ENCODE results near the gene MYO3A.
"Not testable (repeated sequence)": the region's sequence is repeated elsewhere in the genome, so short reads cannot be mapped to it uniquely, and the experiment has no call there.

MYO3A gene

GRCh38 chr10:25988583-25988982, 54.6 kb downstream of the MYO3A start:
- no peak for DNase-seq

DNA sequence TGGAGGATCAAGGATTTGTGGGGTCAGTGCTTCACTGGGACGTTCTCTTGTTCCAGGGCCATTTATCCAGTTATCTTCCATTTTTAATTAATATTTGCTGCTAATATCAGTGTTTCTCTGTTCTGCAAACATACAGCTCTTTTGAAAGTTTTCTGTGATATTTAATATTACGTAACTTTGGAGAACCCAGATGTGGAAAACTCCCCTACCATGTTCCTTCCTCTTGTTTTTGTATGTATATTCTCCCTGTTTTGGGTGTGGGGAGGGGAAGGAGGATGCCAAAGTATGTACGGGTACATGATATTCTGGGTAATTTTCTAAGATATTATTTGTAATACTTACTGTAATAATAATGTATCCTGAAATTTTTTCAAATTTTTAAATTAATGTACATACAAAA, 55.9 kb downstream of the MYO3A start:
- no peak for DNase-seq

- DNase-seq: no peak
These were observed 65.4 kb downstream of the MYO3A start for GRCh38 chr10:25999295-25999981.

GRCh38 chr10:26000971-26001370, 66.9 kb downstream of the MYO3A start:
- no peak for DNase-seq

DNA sequence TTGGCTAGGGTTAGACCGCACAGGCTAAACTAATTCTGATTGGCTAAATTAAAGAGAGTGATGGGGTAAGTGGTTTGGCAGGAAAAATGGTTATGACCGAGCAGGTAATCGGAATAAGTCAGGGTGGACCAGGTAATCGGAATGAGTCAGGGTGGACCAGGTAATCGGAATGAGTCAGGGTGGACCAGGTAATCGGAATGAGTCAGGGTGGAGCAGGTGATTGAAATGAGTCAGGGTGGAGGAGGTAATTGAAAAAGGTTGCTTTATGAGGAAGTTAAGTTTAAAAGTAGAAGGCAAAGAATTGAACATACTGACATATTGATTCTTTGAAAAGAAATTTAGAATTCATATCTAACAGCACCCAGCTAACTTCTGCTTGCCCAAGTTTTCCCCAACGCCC, 68.4 kb downstream of the MYO3A start:
- not testable (repeated sequence) for DNase-seq

- DNase-seq: no peak
These were observed 81.1 kb downstream of the MYO3A start for GRCh38 chr10:26015092-26015491.

DNA sequence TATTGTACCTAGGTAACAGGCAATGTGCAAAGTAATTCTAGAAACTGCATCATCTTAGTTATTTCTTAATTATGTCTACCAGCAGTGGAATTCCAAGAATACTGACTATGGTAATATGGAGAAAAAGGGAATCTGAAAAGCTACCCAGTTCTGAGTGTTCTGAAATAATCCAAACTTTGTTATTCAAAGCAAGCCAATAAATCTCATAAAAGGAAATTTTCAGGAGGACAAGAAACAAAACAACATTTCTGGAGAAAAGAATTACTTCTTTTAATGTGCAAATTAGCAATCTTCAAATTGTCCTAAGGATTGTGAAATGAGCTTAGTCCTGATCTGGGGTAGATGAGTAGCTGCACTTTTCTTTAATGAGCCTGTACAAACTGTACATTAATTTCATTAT, 88.8 kb downstream of the MYO3A start:
- no peak for DNase-seq

DNA sequence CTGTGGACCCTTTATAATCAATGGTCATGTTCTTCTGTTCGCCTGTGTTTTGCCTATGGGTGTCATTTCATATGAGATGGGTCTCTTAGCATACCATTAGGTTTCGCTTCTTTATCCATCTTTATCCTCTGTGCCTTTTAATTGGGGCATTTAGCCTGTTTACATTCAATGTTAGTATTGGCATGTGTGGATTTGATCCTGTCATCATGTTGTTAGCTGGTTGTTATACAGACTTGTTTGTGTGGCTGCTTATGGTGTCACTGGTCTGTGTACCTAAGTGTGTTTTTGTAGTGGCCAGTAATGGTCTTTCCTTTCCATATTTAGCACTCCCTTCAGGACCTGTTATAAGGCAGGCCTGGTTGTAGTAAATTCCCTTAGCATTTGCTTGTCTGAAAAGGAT, 90.3 kb downstream of the MYO3A start:
- DNase-seq: no peak

DNA sequence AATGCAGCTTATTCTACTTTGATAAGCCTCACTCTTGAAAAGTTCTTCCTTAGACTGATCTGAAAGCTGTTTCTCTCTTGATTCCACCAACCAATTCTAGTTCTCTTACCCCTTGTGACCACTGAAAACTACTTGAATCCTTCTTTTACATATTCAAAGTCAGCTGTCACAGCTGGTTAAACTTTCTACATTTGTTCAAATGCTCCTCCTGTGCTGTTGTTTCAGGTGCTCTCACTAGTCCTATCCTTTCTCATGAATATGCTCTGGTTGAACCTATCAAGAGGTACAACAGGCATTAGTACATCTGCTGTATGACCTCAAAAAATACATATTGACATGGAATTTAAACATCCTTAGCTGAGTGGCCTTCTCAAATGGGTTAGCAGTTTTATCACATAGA, 91.5 kb downstream of the MYO3A start:
- no peak for DNase-seq

GRCh38 chr10:26029858-26030257, 95.8 kb downstream of the MYO3A start:
- DNase-seq: no peak

- DNase-seq: no peak
These were observed 97.3 kb downstream of the MYO3A start for GRCh38 chr10:26031300-26031699.

- no peak for DNase-seq
These were observed 109.4 kb downstream of the MYO3A start for GRCh38 chr10:26043469-26043868.

DNA sequence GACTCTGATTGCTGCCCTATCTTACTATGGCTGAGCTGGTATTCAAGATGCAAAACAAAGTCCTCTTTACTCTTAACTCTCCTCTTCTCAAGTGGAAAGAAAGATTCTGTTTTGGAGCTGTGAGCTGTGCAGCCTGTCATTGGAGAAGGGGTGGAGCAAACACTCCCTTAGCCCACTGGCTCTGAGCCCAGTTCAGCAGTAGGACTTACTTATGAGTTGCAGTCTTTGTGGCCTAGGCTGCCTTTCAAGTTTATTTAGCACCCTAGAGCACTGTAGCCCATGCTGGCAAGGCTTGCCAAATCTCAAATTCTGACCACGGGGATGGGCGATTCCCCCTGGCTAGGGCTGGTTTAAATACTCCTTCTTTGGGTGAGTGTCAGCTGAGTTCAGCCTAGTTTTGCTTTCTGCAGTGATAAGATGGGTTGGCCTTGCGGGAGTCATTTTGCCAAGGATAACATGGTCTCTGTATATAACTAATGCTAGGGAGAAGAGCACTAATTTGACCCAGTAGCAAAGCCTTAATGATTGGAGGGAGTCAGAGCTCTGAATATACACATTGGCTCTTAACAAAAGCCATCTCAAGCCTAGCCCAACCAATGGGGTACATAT, 110.2 kb downstream of the MYO3A start:
- no peak for DNase-seq

DNA sequence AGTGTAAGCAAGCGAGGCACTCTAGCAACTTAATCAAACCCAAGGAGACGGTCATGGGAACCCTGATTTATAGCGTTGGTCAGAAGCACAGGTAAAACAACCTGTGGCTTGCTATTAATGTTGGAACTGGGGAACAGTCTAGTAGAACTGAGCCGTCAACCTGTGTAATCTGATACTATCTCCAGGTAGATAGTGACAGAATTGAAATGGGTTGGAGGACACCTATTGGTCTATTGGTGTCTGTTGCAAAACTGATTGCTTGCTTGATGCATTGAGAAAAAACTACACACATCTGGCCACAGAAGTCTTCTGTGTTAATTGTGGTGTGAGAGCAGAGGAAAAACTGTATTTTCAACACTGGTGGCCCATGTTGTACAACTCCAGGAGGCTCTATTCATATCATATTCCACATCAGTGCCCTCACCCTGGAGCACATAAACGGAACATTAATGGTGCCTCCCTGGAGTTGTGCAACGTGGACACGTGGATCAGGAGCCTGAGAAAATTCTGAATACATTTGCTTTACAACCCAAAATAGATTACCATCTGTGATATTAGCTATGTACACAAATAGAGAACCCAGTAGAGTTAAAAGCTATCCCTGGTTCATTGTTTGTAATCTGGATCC, 112.2 kb downstream of the MYO3A start:
- DNase-seq: no peak

GRCh38 chr10:26048756-26049155, 114.7 kb downstream of the MYO3A start:
- DNase-seq: no peak

GRCh38 chr10:26052326-26052725, 118.3 kb downstream of the MYO3A start:
- DNase-seq: no peak

GRCh38 chr10:26057466-26057865, 123.4 kb downstream of the MYO3A start:
- DNase-seq: no peak

DNA sequence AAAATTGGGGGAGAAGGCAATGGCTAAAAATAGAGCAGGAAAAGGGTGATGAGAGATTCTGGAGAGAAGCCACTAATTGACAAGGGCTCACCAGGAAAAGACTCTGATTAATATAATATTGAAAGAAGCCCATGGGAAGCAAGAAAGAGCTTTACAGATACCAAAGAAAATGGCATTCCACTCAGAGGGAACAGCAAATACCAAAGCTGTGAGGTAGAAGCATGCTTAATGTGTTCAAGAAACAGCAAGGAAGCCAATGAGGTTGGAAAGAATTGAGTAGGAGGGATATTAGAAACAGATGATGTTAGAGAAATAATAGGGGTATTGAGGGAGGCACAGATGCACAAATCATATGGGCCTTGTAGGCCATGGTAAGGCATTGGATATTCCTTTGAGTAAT, 130.1 kb downstream of the MYO3A start:
- DNase-seq: no peak

GRCh38 chr10:26067680-26068079, 133.7 kb downstream of the MYO3A start:
- DNase-seq: no peak

DNA sequence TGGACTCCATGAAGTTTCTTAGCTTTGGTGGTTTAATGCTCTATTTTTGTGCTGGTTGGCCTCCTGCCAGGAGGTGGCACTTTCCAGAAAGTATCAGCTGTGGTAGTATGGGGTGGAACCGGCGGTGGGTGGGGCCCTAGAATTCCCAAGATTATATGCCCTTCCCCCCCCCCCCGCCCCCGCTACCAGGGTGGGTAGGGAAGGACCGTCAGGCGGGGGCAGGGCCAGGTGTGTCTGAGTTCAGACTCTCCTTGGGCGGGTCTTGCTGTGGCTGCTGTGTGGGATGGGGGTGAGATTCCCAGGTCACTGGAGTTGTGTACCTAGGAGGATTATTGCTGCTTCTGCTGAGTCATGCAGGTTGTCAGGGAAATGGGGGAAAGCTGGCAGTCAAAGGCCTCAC, 146.9 kb downstream of the MYO3A start:
- DNase-seq: not testable (repeated sequence)

GRCh38 chr10:26081459-26081858, 147.4 kb downstream of the MYO3A start:
- DNase-seq: no peak

GRCh38 chr10:26085549-26085948, 151.5 kb downstream of the MYO3A start:
- no peak for DNase-seq

DNA sequence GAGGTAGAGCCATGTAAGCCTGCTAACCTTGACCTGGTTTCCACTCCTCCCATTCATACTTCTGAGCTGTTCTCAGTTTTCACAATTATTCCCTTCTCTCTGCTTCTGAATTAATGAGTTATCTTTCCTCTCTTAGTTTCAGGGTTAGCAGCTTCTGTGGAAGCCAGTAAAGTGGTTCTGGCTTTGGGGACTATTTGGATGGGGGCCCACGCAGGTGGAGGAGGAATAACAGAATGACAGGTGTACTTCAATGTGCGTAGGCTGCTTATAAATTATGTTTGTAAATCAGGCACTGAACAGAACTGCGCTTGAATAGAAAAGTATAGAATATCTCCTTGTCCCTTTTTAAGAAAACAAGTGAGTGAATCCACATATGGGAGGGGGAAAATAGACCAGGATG, 153.6 kb downstream of the MYO3A start:
- DNase-seq: no peak

DNA sequence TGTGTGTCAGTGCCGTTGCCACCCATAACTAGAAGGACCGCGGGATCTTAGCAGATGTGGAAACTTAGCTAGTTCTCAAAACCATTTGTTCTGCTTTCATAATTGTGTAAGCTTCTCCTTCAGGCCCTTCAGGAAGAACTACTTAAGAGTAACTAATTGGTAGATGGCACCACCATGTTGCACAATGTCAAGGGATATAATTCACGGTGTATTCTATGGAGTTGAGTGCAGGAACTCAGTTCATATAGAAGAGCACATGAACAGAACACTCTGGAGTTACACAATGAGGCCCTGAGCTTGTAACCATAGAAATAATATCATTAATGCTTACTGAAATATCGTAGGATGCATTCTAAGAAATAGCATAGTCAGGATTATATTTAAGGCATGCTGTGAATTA, 156.0 kb downstream of the MYO3A start:
- no peak for DNase-seq
